Gastrocnemius medialis (tissue), 4 donors: ENCODE measurements around the gene RABGEF1.
"Not testable (repeated sequence)": the region's sequence is repeated elsewhere in the genome, so short reads cannot be mapped to it uniquely, and the experiment has no call there.

ENCODE experiments used
- POLR2A ChIP-seq, 2 donors: fragments of 450-650 bp; IDR thresholded peaks; one replicate each; pipeline ENCODE4 v1.6.1; 2017; ENCODE audit warnings: antibody characterized with exemption in 2 of 2, mild to moderate bottlenecking in 2 of 2, moderate library complexity in 2 of 2
- TF ChIP-seq, protein P1 (sequence below), 5 experiments: fragments of 450-650 bp in 3 of 5; fragments of 200-600 bp in 2 of 5; sonication (generic) in 2 of 5; IDR thresholded peaks in 4 of 5; conservative IDR thresholded peaks in 1 of 5; 1 replicate in 4 of 5; 2 replicates in 1 of 5; pipeline ENCODE4 v1.5.1; 2016 to 2019; ENCODE audit warnings: antibody characterized with exemption in 5 of 5, mild to moderate bottlenecking in 3 of 5, moderate library complexity in 3 of 5

- TF ChIP-seq, protein P1, sequence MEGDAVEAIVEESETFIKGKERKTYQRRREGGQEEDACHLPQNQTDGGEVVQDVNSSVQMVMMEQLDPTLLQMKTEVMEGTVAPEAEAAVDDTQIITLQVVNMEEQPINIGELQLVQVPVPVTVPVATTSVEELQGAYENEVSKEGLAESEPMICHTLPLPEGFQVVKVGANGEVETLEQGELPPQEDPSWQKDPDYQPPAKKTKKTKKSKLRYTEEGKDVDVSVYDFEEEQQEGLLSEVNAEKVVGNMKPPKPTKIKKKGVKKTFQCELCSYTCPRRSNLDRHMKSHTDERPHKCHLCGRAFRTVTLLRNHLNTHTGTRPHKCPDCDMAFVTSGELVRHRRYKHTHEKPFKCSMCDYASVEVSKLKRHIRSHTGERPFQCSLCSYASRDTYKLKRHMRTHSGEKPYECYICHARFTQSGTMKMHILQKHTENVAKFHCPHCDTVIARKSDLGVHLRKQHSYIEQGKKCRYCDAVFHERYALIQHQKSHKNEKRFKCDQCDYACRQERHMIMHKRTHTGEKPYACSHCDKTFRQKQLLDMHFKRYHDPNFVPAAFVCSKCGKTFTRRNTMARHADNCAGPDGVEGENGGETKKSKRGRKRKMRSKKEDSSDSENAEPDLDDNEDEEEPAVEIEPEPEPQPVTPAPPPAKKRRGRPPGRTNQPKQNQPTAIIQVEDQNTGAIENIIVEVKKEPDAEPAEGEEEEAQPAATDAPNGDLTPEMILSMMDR (IDR thresholded peaks at IDR 0.05 in 4 of 5, conservative IDR thresholded peaks at IDR 0.05 in 1 of 5), result not testable (repeated sequence)
- not testable (repeated sequence) for TF ChIP-seq POLR2A (IDR thresholded peaks at IDR 0.05)
Measured at GRCh38 chr7:66846096-66846445, 105.5 kb downstream of the RABGEF1 start.
